Measurements from ENCODE around the gene CNOT4.

DNA sequence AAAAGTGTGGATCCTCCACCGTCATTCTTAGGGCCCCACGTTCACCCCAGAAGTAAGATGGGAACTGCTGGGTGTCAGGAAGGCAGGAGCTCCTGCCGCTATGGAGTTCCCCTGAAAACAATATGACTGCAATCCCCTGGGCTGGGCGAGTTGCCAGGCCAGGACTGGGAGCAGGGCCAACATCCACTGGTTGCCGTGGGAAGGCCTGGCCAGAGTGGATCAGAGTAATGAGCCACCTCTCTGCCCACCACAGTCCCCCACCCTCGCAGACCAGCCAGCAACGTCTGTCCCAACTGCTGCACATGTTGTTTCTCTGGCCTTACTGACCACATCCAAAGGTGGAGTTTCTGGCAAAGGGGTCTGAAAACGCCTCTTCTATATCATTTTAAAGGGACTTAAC, 189.6 kb downstream of the CNOT4 start:
- TF ChIP-seq RAD21 (IDR thresholded peaks at IDR 0.05; ENCODE audit: low read depth) (no peak), TAF1 (IDR thresholded peaks at IDR 0.05; ENCODE audit: low read depth) (no peak)
